Right ventricle myocardium superior (tissue), 1 donor: ENCODE data around the gene AQP7. TPM values are rescaled to one million over a fixed set of nuclear protein-coding genes. Genes with fewer than 3 reads are reported as not detected.
"Not testable (repeated sequence)": the region's sequence is repeated elsewhere in the genome, so short reads cannot be mapped to it uniquely, and the experiment has no call there.

ENCODE experiments used
- ATAC-seq: fragments of 200-7000 bp; cut with Tn5 transposase; one replicate; pipeline ENCODE4 v1.9.1; 2020; ENCODE audit warnings: mild to moderate bottlenecking; ENCODE audit not compliant: poor library complexity
- DNase-seq: peaks from one replicate; pipeline ENCODE4 v3.0.0-alpha.2; 2020
- intact Hi-C: fragments of 100-400 bp; cut with DNase I; formaldehyde crosslinking; loops from one replicate; pipeline ENCODE4 v1.11.2; 2022
- total RNA-seq: library from RNA; stranded (reverse); fragmentation: NEBNext Ultra II Directional; extraction: Animal tissue kit (Norgen Biotek cat#: 25700); gene quantifications from one replicate; pipeline ENCODE4 v1.2.1, GENCODE V29; 2021
- donor health status: DM: no; HTN: yes; CAD: no; lungs with severe emphysema.

Gene AQP7
- total RNA-seq, 1 donor from 2014 or later: 155 TPM

DNA sequence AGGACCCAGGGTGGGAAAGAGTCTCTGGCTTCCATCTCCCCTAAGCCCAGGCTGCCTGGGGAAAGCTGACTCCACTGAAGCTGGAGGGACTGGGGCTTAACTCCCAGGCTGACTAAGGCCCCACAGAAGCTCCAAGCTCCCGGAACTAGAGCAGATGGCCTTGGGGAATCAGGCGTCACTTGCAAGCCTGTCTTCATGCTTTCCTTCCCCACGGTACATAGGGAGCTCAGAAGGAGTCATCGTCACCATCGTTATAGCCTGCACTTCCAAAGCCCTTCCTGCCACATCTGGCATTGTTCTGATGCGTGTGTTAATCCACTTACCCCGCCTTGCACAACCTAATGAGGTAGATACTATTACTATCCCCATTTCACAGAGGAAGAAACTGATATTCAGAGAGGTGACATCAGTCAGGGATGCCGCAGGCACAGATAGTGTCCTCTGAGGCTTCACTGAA lies 33.5 kb upstream of the AQP7 start:
- DNase-seq (no peak), ATAC-seq (no peak)
- intact Hi-C loops: no loop called here

DNA sequence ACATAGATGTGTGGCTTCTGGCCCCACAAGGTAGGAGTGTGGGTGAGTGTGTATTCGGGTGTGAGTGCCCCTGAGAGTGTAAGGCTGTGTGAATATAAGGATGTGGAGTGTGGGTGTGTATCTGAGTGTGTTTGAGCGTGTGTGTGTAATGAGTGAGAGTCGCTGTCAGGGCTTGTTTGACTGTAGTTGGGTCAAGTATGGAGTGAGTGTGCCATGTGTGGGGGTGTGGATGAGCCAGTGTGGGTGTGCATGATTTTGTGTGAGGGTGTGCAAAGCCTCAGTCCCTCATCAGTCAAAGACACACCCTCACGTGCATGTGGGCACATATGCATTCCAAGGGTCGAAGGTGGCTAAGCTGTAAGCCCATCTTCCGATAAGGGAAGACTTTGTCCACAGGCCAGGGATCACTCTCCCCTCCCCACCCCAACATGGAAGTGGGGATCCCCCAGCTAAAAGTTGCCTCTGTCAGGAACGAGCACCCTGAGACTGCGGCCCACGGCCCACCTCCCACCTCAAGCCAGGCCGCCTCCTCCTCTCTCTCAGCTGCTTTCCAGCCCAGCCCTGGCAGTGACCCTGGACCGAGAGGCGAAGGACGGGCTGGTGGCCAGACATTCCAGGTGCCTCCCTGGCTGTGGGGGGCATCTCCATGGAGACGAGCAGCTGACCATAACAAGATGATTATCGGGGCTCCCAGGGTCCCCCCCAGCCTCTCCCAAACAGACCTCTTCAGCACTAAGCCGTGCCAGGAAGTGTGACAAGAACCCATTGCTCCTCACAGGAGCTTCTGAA lies 32.1 kb upstream of the AQP7 start:
- DNase-seq (no peak), ATAC-seq (no peak)
- intact Hi-C loops: no loop called here

GRCh38 chr9:33433871-33434270 lies 31.5 kb upstream of the AQP7 start:
- DNase-seq (no peak), ATAC-seq (no peak)
- intact Hi-C loops: no loop called here

GRCh38 chr9:33431420-33431819 lies 29.1 kb upstream of the AQP7 start:
- ATAC-seq (no peak), DNase-seq (no peak)
- intact Hi-C loops: no loop called here

GRCh38 chr9:33430942-33431341 lies 28.6 kb upstream of the AQP7 start:
- ATAC-seq (no peak), DNase-seq (no peak)
- intact Hi-C loops: no loop called here

DNA sequence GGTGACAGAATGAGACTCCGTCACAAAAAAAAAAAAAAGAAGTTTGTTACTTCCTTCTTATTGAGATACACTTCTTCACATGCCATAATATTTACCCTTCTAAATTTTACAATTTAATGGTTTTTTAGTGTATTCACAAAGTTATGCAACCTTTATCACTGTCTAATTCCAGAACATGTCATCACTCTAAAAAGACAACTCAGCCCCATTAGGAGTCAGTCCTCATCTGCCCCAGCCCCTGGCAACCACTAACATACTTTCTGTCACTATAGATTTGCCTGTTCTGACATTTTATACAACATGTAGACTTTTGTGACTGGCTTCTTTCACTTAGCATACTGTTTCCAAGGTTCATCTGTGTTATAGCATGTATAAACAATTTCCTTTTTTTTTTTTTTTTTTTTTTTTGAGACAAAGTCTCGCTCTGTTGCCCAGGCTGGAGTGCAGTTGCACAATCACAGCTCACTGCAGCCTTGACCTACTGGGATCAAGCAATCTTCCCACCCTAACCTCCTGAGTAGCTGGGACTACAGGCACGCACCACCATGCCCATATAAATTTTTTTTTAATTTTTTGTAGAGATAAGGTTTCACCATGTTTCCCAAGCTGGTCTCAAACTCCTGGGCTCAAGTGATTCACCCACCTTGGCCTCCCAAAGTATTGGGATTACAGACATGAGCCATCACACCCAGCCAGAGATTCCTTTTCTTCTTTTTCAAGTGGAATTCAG lies 27.1 kb upstream of the AQP7 start:
- intact Hi-C loops: no loop called here
- ATAC-seq (no peak), DNase-seq (no peak)

DNA sequence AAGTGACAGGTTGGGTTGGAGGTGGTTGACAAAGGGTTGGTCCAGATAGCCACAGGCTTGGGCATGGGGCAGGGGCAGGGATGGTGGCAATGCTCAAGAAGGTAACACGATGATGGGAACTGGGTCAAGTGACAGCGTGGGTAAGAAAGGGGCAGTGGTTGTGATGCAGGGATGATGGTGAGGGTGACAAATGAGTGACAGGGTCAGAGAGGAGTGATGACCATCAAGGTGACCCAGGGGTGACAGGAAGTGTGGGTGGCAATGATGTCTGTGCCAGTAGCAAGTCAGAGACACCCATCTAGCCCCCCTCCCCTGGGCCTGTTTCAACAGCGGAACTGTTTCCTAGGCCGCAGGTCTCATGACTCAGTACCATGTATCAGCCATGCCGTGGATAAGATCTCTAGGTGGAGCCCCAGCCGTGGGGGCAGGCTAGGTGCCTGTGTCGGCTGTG lies 24.5 kb upstream of the AQP7 start:
- intact Hi-C loops: no loop called here
- ATAC-seq (no peak), DNase-seq (no peak)

DNA sequence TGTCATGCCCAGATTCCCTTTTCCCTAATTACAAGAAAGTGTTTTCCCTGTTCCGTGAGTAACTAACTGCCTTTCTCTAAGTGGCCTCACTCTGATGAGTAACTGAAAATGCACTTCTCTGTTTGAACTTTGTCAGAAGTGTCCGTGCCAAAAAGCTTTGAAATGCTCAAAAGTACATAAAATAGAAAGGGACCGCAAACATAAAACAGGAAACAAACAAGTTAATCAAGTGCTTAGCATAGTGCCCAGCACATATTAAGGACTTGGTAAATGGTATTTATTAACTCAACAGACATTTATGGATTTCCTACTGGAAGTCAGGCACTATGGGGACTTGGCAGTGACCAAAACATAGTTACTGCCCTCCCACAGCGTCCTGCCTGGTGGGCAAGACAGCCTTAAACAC lies 22.8 kb upstream of the AQP7 start:
- ATAC-seq (no peak), DNase-seq (no peak)
- intact Hi-C loops: no loop called here

DNA sequence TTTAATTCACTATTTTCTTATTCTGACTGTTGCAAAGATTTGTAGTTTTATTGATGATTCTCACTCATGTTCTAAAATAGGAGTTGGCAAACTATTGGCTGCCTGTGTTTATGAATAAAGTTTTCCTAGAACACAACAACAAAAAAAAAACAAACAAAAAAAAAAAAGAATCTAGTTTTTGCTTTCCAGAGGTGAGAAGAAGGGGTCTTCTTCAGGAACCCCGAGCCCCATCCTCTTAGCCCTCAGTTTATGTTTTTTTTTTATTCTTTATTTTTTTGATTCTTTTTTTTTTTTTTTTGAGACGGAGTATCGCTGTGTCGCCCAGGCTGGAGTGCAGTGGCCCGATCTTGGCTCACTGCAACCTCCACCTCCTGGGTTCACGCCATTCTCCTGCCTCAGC lies 22.1 kb upstream of the AQP7 start:
- ATAC-seq, intact Hi-C loops: not testable (repeated sequence)

GRCh38 chr9:33424043-33424442 lies 21.7 kb upstream of the AQP7 start:
- DNase-seq, ATAC-seq, intact Hi-C loops: not testable (repeated sequence)

More for the DNA sequence above, 22.1 kb upstream of the AQP7 start:
- not testable (repeated sequence) for DNase-seq

DNA sequence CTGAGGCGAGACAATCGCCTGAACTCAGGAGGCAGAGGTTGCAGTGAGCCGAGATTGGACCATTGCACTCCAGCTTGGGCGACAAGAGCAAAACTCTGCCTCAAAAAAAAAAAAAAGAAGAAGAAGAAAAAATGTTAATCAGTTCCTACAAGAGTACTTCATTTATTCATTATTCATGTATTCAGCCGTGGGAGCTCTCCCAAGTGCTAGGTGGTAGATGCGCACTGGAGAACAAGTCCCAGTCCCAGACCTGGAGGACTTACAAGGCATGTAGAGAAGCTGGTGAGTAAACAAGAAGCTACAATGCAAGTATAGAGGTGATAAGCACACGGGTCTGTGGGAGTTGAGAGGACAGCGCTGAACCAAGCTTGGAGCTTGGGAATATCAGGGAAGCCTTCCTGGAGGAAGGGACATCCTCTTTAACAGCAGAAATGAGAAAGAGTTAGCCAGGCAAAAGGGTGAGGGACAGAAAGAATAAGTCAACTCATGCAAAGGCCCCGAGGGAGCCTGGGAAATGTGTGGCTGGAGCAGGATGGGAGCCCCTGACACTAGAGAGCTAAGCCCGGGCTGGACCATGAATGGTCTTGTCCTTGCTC lies 17.4 kb upstream of the AQP7 start:
- ATAC-seq (no peak), DNase-seq (no peak)
- intact Hi-C loops: no loop called here

DNA sequence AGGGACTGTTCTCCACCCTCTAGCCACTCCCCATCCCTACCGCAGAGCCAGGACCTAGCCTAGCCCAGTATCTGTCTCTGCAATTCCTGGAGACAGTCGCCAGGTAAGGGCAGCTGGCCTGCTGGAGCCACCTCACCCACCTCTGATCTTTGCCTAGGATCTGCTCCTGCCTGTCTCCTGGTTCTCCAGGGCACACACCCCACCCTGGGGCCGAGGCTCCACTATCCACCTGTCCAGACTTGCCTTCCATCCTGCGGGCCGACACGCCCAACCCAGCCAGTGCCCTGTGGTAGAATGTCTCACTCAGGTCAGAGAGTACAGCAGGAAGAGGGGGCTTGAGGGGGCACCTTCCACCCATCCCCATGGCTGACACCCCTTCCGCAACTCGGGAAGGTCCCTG lies 15.7 kb upstream of the AQP7 start:
- no peak for ATAC-seq
- intact Hi-C loops: no loop called here

GRCh38 chr9:33416996-33417395 lies 14.6 kb upstream of the AQP7 start:
- intact Hi-C loops: no loop called here
- DNase-seq (no peak), ATAC-seq (no peak)

More for the DNA sequence above, 15.7 kb upstream of the AQP7 start:
- no peak for DNase-seq

- peak; percentile 89 for DNase-seq
- ATAC-seq: peak; percentile 84
- intact Hi-C loops: loop anchor here (2.0 kb wide), 1 partner anchor 41 kb away; no protein-coding TSS in a partner anchor
Measured at GRCh38 chr9:33415501-33416038, 13.2 kb upstream of the AQP7 start.

- ATAC-seq: no peak
Measured at GRCh38 chr9:33414889-33415500, 12.6 kb upstream of the AQP7 start.

GRCh38 chr9:33414268-33414667 lies 11.9 kb upstream of the AQP7 start:
- ATAC-seq (no peak), DNase-seq (no peak)
- intact Hi-C loops: loop anchor here (2.0 kb wide), 1 partner anchor 39 kb away; no protein-coding TSS in a partner anchor

More at GRCh38 chr9:33414889-33415500, 12.6 kb upstream of the AQP7 start:
- DNase-seq: no peak
- intact Hi-C loops: loop anchor here (2.0 kb wide), 1 partner anchor 40 kb away; no protein-coding TSS in a partner anchor

DNA sequence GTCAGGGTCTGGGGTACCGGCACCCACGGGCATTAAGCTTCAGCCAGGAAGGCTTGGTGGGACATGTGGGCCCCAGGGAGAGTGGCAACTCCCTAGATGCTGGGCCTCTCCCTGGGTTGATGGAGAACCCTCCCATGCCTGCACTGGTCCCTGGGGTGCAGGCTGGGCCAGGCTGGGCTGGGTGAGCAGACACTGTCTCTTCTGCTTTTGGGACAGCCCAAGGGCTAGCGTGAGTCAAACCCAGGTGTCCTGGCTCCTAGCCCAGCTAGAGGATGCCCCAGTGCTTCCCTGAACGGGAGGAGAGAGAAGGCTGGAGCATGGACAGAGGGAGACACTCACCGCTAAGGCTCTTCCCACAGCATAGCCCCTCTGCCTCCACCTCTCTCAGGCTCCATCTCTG lies 5.7 kb upstream of the AQP7 start:
- DNase-seq: no peak
- intact Hi-C loops: no loop called here
- no peak for ATAC-seq

GRCh38 chr9:33407061-33407460 lies 4.7 kb upstream of the AQP7 start:
- no peak for ATAC-seq
- intact Hi-C loops: no loop called here

More at GRCh38 chr9:33407061-33407460, 4.7 kb upstream of the AQP7 start:
- no peak for DNase-seq
